ENCODE measurements around the gene NPAS3. TPM values are rescaled to one million over a fixed set of nuclear protein-coding genes. Genes with fewer than 3 reads are reported as not detected.

The NPAS3 gene
- total RNA-seq, 1 experiment from 2014 or later: 15.6 TPM

- no peak for DNase-seq (ENCODE audit: low spot score)
- intact Hi-C loops (cut with micrococcal nuclease; ENCODE audit: unreplicated experiment): no loop called here
- Histone ChIP-seq H3K4me1 (ENCODE audit: insufficient read depth, low read length, poor library complexity, severe bottlenecking) (no peaks in the 10 kb centered on the region), H3K9me3 (ENCODE audit: low read depth, low read length, poor library complexity, severe bottlenecking) (no peaks in the 10 kb centered on the region), H3K4me3 (ENCODE audit: low read depth, low read length, poor library complexity, severe bottlenecking) (no peak overlapping the region), H3K27me3 (replicated peaks; ENCODE audit: insufficient read depth, low read depth, low read length, poor library complexity) (no peaks in the 10 kb centered on the region), H3K27ac (ENCODE audit: low read depth, low read length, poor library complexity, severe bottlenecking) (no peak overlapping the region), H3K36me3 (ENCODE audit: insufficient read depth, low read length, poor library complexity, severe bottlenecking) (no peaks in the 10 kb centered on the region)
- ChIA-PET CTCF (interaction anchor here (0.9 kb wide), 1 partner anchor 58 kb away, joined by 3 read pairs; no protein-coding TSS in a partner anchor), POLR2A (ENCODE audit: low non-redundant PET) (no interaction called here)
- TF ChIP-seq CTCF (conservative IDR thresholded peaks at IDR 0.05; ENCODE audit: low read depth, low read length) (no peak), EZH2 (IDR thresholded peaks at IDR 0.05; ENCODE audit: borderline replicate concordance, low read depth, low read length, poor library complexity, severe bottlenecking) (no peak)
- BruUV-seq (replicated peaks): no TSS peak
Observed at GRCh38 chr14:33851366-33851765, 912.7 kb downstream of the NPAS3 start.

GRCh38 chr14:33851931-33852330, 913.3 kb downstream of the NPAS3 start:
- ChIA-PET POLR2A (ENCODE audit: low non-redundant PET) (no interaction called here), CTCF (no interaction called here)
- no peak for DNase-seq (ENCODE audit: low spot score)
- Histone ChIP-seq H3K4me3 (ENCODE audit: low read depth, low read length, poor library complexity, severe bottlenecking) (no peak overlapping the region), H3K27ac (ENCODE audit: low read depth, low read length, poor library complexity, severe bottlenecking) (no peak overlapping the region), H3K9me3 (ENCODE audit: low read depth, low read length, poor library complexity, severe bottlenecking) (no peaks in the 10 kb centered on the region), H3K36me3 (ENCODE audit: insufficient read depth, low read length, poor library complexity, severe bottlenecking) (no peaks in the 10 kb centered on the region), H3K27me3 (replicated peaks; ENCODE audit: insufficient read depth, low read depth, low read length, poor library complexity) (no peaks in the 10 kb centered on the region), H3K4me1 (ENCODE audit: insufficient read depth, low read length, poor library complexity, severe bottlenecking) (no peaks in the 10 kb centered on the region)
- intact Hi-C loops (cut with micrococcal nuclease; ENCODE audit: unreplicated experiment): no loop called here
- no TSS peak for BruUV-seq (replicated peaks)
- no peak for TF ChIP-seq EZH2 (IDR thresholded peaks at IDR 0.05; ENCODE audit: borderline replicate concordance, low read depth, low read length, poor library complexity, severe bottlenecking)
- no peak for TF ChIP-seq CTCF (conservative IDR thresholded peaks at IDR 0.05; ENCODE audit: low read depth, low read length)
